ENCODE data around the gene FBN3.

The FBN3 gene

DNA sequence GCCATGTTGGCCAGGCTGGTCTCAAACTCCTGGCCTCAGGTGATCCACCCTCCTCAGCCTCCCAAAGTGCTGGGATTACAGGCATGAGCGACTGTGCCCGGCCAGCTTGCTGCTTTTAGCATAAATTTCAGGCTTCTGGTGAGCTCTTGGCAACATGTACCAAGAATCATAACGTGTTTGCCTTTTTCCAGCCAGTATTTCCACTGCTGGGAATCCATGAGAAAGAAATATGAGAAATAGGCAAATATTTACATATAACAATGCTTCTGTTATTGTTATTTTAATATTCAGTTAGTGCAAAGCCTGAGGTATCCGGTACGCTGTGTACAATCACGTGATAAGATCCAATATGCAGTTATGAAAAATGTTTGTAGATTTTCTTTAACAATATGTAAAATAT lies 30.6 kb upstream of the FBN3 start:
- H3F3A ChIP-seq (ENCODE audit: insufficient read depth, low read length), result no peaks in the 10 kb centered on the region
- H3K9ac ChIP-seq (ENCODE audit: low read length), result no peak overlapping the region
- no peaks in the 10 kb centered on the region for H4K20me1 ChIP-seq (ENCODE audit: insufficient read depth, low read length)
- no peaks in the 10 kb centered on the region for H3K79me2 ChIP-seq (ENCODE audit: insufficient read depth, low read length)
- no peaks in the 10 kb centered on the region for H3K9me2 ChIP-seq (ENCODE audit: low read depth, low read length)
- H3K27ac ChIP-seq (ENCODE audit: low read depth, low read length, poor library complexity, severe bottlenecking), result no peak overlapping the region
- TF ChIP-seq EZH2 (IDR thresholded peaks at IDR 0.05; ENCODE audit: borderline replicate concordance, low read length), result no peak
- TF ChIP-seq, protein P1, sequence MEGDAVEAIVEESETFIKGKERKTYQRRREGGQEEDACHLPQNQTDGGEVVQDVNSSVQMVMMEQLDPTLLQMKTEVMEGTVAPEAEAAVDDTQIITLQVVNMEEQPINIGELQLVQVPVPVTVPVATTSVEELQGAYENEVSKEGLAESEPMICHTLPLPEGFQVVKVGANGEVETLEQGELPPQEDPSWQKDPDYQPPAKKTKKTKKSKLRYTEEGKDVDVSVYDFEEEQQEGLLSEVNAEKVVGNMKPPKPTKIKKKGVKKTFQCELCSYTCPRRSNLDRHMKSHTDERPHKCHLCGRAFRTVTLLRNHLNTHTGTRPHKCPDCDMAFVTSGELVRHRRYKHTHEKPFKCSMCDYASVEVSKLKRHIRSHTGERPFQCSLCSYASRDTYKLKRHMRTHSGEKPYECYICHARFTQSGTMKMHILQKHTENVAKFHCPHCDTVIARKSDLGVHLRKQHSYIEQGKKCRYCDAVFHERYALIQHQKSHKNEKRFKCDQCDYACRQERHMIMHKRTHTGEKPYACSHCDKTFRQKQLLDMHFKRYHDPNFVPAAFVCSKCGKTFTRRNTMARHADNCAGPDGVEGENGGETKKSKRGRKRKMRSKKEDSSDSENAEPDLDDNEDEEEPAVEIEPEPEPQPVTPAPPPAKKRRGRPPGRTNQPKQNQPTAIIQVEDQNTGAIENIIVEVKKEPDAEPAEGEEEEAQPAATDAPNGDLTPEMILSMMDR (IDR thresholded peaks at IDR 0.05; ENCODE audit: low read length), result no peak
- no peaks in the 10 kb centered on the region for H3K27me3 ChIP-seq (ENCODE audit: insufficient read depth, low read length)
- no peak overlapping the region for H2AFZ ChIP-seq (ENCODE audit: low read length)
- no peak overlapping the region for H3K4me2 ChIP-seq (ENCODE audit: low read length)
- no peaks in the 10 kb centered on the region for H3K9me3 ChIP-seq (ENCODE audit: low read length)
- no peaks in the 10 kb centered on the region for H3K36me3 ChIP-seq (ENCODE audit: insufficient read depth, low read length)
- no peaks in the 10 kb centered on the region for H3K4me1 ChIP-seq (ENCODE audit: insufficient read depth, low read length, severe bottlenecking)
- no peak overlapping the region for H3K4me3 ChIP-seq (ENCODE audit: low read depth, low read length, poor library complexity, severe bottlenecking)

DNA sequence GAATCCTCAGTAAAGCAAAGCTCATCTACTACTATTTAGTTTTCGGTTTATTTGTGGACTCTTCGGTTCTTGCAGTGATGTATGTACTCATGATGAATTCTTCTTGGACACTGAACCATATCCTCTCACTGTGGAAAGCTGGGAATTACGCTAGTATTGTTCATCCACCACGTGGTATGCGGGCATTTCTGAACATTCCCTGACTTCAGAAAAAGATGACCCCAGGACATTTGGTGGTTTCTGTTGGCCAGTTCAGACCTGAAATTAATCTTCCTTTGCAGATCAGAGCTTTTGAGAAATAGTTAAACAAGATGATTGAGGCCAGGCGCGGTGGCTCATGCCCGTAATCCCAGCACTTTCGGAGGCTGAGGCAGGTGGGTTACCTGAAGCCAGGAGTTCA lies 25.3 kb upstream of the FBN3 start:
- TF ChIP-seq, protein P1 (IDR thresholded peaks at IDR 0.05; ENCODE audit: low read length), result no peak
- Histone ChIP-seq H3K9me3 (ENCODE audit: low read length) (no peaks in the 10 kb centered on the region), H3K4me2 (ENCODE audit: low read length) (no peak overlapping the region), H3K9ac (ENCODE audit: low read length) (no peak overlapping the region), H3F3A (ENCODE audit: insufficient read depth, low read length) (no peaks in the 10 kb centered on the region), H2AFZ (ENCODE audit: low read length) (no peak overlapping the region), H3K79me2 (ENCODE audit: insufficient read depth, low read length) (no peaks in the 10 kb centered on the region), H3K27ac (ENCODE audit: low read depth, low read length, poor library complexity, severe bottlenecking) (no peak overlapping the region), H3K4me3 (ENCODE audit: low read depth, low read length, poor library complexity, severe bottlenecking) (no peak overlapping the region), H3K27me3 (ENCODE audit: insufficient read depth, low read length) (no peaks in the 10 kb centered on the region), H3K4me1 (ENCODE audit: insufficient read depth, low read length, severe bottlenecking) (no peaks in the 10 kb centered on the region), H3K36me3 (ENCODE audit: insufficient read depth, low read length) (no peaks in the 10 kb centered on the region), H4K20me1 (ENCODE audit: insufficient read depth, low read length) (no peaks in the 10 kb centered on the region), H3K9me2 (ENCODE audit: low read depth, low read length) (no peaks in the 10 kb centered on the region)

DNA sequence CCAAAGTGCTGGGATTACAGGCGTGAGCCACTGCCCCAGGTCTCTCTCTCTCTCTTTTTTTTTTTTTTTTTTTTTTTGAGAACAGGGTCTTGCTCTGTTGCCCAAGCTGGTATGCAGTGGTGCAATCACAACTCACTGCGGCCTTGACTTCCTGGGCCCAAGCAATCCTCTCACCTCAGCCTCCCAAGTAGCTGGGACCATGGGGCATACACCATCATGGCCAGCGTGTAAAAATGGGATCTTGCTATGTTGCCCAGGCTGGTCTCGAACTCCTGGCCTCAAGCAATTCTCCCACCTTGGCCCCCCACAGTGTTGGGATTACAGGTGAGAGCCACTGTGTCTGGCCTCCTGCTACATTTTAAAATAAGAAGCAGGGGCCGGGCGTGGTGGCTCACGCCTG lies 19.1 kb upstream of the FBN3 start:
- H3K27ac ChIP-seq (ENCODE audit: low read depth, low read length, poor library complexity, severe bottlenecking), result no peak overlapping the region
- no peak overlapping the region for H3K9ac ChIP-seq (ENCODE audit: low read length)
- H3K79me2 ChIP-seq (ENCODE audit: insufficient read depth, low read length), result no peaks in the 10 kb centered on the region
- no peaks in the 10 kb centered on the region for H4K20me1 ChIP-seq (ENCODE audit: insufficient read depth, low read length)
- no peak for TF ChIP-seq EZH2 (IDR thresholded peaks at IDR 0.05; ENCODE audit: borderline replicate concordance, low read length)
- TF ChIP-seq, protein P1 (IDR thresholded peaks at IDR 0.05; ENCODE audit: low read length), result no peak
- H2AFZ ChIP-seq (ENCODE audit: low read length), result no peak overlapping the region
- no peaks in the 10 kb centered on the region for H3F3A ChIP-seq (ENCODE audit: insufficient read depth, low read length)
- H3K4me1 ChIP-seq (ENCODE audit: insufficient read depth, low read length, severe bottlenecking), result no peaks in the 10 kb centered on the region
- H3K36me3 ChIP-seq (ENCODE audit: insufficient read depth, low read length), result no peaks in the 10 kb centered on the region
- H3K27me3 ChIP-seq (ENCODE audit: insufficient read depth, low read length), result no peaks in the 10 kb centered on the region
- H3K4me2 ChIP-seq (ENCODE audit: low read length), result no peak overlapping the region
- H3K9me2 ChIP-seq (ENCODE audit: low read depth, low read length), result no peaks in the 10 kb centered on the region
- no peaks in the 10 kb centered on the region for H3K9me3 ChIP-seq (ENCODE audit: low read length)
- H3K4me3 ChIP-seq (ENCODE audit: low read depth, low read length, poor library complexity, severe bottlenecking), result no peak overlapping the region

Data from OCI-LY1 (cell line).